Retinal pigment epithelial cell (primary cell): ENCODE measurements around the gene TNFRSF19.

Experiments used
- DNase-seq: peaks from one replicate; pipeline ENCODE4 v3.0.0-alpha.2; 2010; ENCODE audit warnings: low read depth
- H3K4me3 ChIP-seq: 2 replicates; pipeline ENCODE4 v1.5.1; 2011; ENCODE audit warnings: mild to moderate bottlenecking, low read length, control low read depth, moderate library complexity
- CTCF ChIP-seq: conservative IDR thresholded peaks from 2 replicates; pipeline ENCODE4 v1.5.1; 2011; ENCODE audit warnings: low read depth, low read length, control low read depth, inconsistent platforms

TNFRSF19 gene

GRCh38 chr13:23627410-23627809 is 57.2 kb downstream of the TNFRSF19 start:
- no peak overlapping the region for H3K4me3 ChIP-seq
- no peak for TF ChIP-seq CTCF
- no peak for DNase-seq

DNA sequence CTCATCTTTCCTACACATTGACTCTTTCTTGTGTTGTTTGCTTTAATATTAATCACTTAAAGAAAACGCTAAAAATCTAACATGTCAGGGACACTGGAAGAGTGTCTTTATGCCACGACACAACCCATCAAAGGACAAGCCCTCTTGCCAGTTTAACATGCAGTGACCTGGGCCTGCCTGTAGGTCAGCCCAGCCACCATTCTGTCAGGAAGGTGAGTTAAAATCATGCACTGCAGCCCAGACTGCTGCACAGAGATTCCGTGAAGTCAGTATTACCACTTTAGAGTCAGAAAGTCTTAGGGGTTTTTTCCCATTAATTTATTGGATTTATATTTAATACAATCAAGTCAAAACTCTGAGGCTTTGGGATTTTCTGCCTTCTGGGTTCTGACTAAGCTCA is 58.0 kb downstream of the TNFRSF19 start:
- TF ChIP-seq CTCF = no peak
- H3K4me3 ChIP-seq = no peak overlapping the region
- DNase-seq = no peak

- DNase-seq = no peak
- TF ChIP-seq CTCF = no peak
- H3K4me3 ChIP-seq = no peak overlapping the region
Measured at GRCh38 chr13:23628765-23629565, 58.8 kb downstream of the TNFRSF19 start.

DNA sequence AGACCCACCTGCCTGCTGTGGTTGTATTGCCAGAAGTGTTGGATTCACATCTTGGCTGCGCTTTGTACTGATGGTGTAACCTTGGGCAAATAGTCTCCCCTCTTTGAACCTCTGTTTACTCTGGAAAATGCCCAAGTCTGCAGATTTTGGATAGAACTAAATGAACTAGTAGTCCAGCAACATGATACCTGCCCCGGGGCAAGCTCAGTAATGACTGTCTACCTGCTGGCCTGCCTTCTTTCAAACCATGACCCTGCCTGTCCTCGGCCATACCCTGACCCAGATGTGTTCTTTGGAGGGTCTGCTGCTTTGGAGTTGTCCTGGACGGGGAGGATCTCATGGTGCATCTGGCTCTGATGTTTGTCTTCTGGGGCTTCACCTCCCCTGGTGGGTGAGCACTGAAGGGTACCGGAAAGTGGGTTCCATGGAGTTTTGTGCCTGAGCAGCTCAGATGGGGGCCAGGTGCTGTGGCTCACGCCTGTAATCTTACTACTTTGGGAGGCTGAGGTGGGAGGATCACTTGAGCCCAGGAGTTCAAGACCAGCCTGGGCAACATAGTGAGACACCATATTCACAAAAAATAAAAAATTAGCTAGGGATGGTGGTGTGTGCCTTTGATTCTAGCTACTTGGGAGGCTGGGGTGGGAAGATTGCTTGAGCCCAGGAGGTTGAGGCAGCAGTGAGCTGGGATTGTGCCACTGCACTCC is 59.5 kb downstream of the TNFRSF19 start:
- DNase-seq = no peak

DNA sequence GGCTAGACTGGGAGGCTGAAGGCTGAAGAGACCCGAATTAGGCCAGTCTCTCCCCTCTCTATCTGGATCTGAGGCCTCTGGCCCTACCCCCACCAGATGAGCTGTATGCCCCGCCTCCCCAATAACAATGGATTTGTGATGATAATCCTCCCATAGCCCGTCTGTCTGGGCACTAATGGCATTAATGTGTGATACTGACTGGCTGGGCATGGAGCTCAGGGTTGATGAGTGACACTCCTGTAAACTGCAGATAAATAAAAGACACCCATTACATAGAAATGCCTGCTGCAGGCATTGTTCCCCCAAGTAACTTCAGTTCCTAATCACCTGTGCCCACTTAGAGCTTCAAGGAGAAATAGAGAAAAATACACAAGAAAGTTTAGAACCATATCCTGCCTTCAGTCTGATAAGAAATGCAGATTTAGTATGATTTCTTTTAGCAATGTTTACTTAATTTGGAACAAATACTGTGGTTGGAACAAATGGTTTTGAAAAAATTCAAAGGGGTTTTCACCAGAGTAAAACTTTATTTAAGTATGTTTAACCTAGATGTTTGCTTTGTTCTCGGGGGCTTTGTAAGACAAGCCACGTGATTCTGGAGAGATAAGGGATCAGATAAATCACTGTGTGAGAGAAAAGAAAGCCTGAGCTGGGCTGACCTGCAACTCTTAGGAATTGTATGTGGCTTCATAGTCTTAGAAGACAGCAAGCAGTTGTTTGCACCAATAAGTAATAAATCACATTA is 60.3 kb downstream of the TNFRSF19 start:
- no peak for TF ChIP-seq CTCF
- H3K4me3 ChIP-seq = no peak overlapping the region
- no peak for DNase-seq

More for the DNA sequence above, 59.5 kb downstream of the TNFRSF19 start:
- no peak for TF ChIP-seq CTCF
- no peak overlapping the region for H3K4me3 ChIP-seq

- no peak for DNase-seq
- no peak overlapping the region for H3K4me3 ChIP-seq
- TF ChIP-seq CTCF = no peak
Measured at GRCh38 chr13:23631311-23632047, 61.3 kb downstream of the TNFRSF19 start.
